Colonic mucosa (tissue), 4 donors: ENCODE results near the gene FAM124A. TPM values are rescaled to one million over a fixed set of nuclear protein-coding genes. Genes with fewer than 3 reads are reported as not detected.
A peak's percentile ranks its signal among the peaks of the same experiment; 100 is the strongest.

ENCODE experiments used
- DNase-seq: peaks from one replicate; pipeline ENCODE4 v3.0.0-alpha.2; 2020
- H3K27ac ChIP-seq: fragments of 200-600 bp; one replicate; pipeline ENCODE4 v1.8.0; 2021
- H3K27me3 ChIP-seq: fragments of 200-600 bp; one replicate; pipeline ENCODE4 v1.8.0; 2021
- H3K36me3 ChIP-seq: fragments of 200-600 bp; one replicate; pipeline ENCODE4 v1.8.0; 2021
- H3K4me1 ChIP-seq: fragments of 200-600 bp; one replicate; pipeline ENCODE4 v1.8.0; 2021; ENCODE audit warnings: mild to moderate bottlenecking
- H3K4me3 ChIP-seq: fragments of 200-600 bp; one replicate; pipeline ENCODE4 v1.8.0; 2021
- H3K9ac ChIP-seq, 2 donors: one replicate each; pipeline ENCODE4 v1.7.0; 2013; ENCODE audit warnings: control low read depth in 2 of 2, low read depth in 2 of 2, low read length in 2 of 2
- H3K9me3 ChIP-seq: fragments of 200-600 bp; one replicate; pipeline ENCODE4 v1.8.0; 2021
- CTCF ChIP-seq: fragments of 200-600 bp; IDR thresholded peaks from one replicate; pipeline ENCODE4 v1.8.0; 2022; ENCODE audit warnings: antibody characterized with exemption, mild to moderate bottlenecking
- intact Hi-C: fragments of 100-400 bp; cut with DNase I; formaldehyde crosslinking; loops from one replicate; pipeline ENCODE4 v1.14.1; 2022
- total RNA-seq, 2 donors: library from RNA; stranded (reverse); fragmentation: NEBNext Ultra II Directional in 1 of 2; extraction: Animal tissue kit (Norgen Biotek cat#: 25700) in 1 of 2; gene quantifications; one replicate each; pipeline ENCODE4 v1.2.1, GENCODE V29; 2021
- donor health status: healthy.
- donor health status: DM: no; HTN: no; CAD: no.
- donor health status: DM: no; HTN: no; CAD: no.

FAM124A gene
- total RNA-seq, 2 donors from 2014 or later, result 0.57 to 2.0 TPM

- intact Hi-C loops, result no loop called here
- Histone ChIP-seq H3K9ac (no peak overlapping the region), H3K9me3 (no peaks in the 10 kb centered on the region), H3K27me3 (peaks cover 9% of the 10 kb centered on the region), H3K27ac (no peak overlapping the region), H3K4me3 (no peak overlapping the region), H3K36me3 (no peaks in the 10 kb centered on the region), H3K4me1 (peaks cover 6% of the 10 kb centered on the region)
- TF ChIP-seq CTCF, result no peak
- DNase-seq, result no peak
These were observed 2.8 kb downstream of the FAM124A start for GRCh38 chr13:51225029-51225428.

GRCh38 chr13:51227404-51227803, 5.2 kb downstream of the FAM124A start:
- no peak overlapping the region for H3K4me3 ChIP-seq
- no peak overlapping the region for H3K9ac ChIP-seq
- H3K9me3 ChIP-seq, result no peaks in the 10 kb centered on the region
- intact Hi-C loops, result no loop called here
- peaks cover 6% of the 10 kb centered on the region for H3K4me1 ChIP-seq
- peaks cover 8% of the 10 kb centered on the region for H3K27me3 ChIP-seq
- H3K36me3 ChIP-seq, result no peaks in the 10 kb centered on the region
- DNase-seq, result no peak
- TF ChIP-seq CTCF, result no peak
- no peak overlapping the region for H3K27ac ChIP-seq

- no peak overlapping the region for H3K9ac ChIP-seq
- H3K36me3 ChIP-seq, result no peaks in the 10 kb centered on the region
- no peaks in the 10 kb centered on the region for H3K9me3 ChIP-seq
- H3K4me3 ChIP-seq, result no peak overlapping the region
- H3K27me3 ChIP-seq, result no peaks in the 10 kb centered on the region
- no peak overlapping the region for H3K27ac ChIP-seq
- no peak for TF ChIP-seq CTCF
- DNase-seq, result no peak
- H3K4me1 ChIP-seq, result no peaks in the 10 kb centered on the region
- intact Hi-C loops, result no loop called here
These were observed 7.0 kb downstream of the FAM124A start for GRCh38 chr13:51229101-51229719.

GRCh38 chr13:51229731-51230130, 7.5 kb downstream of the FAM124A start:
- H3K36me3 ChIP-seq, result no peaks in the 10 kb centered on the region
- intact Hi-C loops, result no loop called here
- H3K27me3 ChIP-seq, result no peaks in the 10 kb centered on the region
- H3K4me3 ChIP-seq, result no peak overlapping the region
- H3K9ac ChIP-seq, result no peak overlapping the region
- H3K4me1 ChIP-seq, result no peaks in the 10 kb centered on the region
- H3K27ac ChIP-seq, result no peak overlapping the region
- no peak for DNase-seq
- no peak for TF ChIP-seq CTCF
- no peaks in the 10 kb centered on the region for H3K9me3 ChIP-seq

GRCh38 chr13:51230477-51231105, 8.4 kb downstream of the FAM124A start:
- no peaks in the 10 kb centered on the region for H3K27me3 ChIP-seq
- H3K27ac ChIP-seq, result peak overlapping the region; percentile 49
- no peaks in the 10 kb centered on the region for H3K36me3 ChIP-seq
- intact Hi-C loops, result no loop called here
- H3K9ac ChIP-seq, result no peak overlapping the region
- no peaks in the 10 kb centered on the region for H3K9me3 ChIP-seq
- H3K4me1 ChIP-seq, result no peaks in the 10 kb centered on the region
- peak; percentile 36 for DNase-seq
- H3K4me3 ChIP-seq, result no peak overlapping the region
- no peak for TF ChIP-seq CTCF
